ENCODE data around the gene AKT2. TPM values are rescaled to one million over a fixed set of nuclear protein-coding genes. Genes with fewer than 3 reads are reported as not detected.

The AKT2 gene
- total and polyA plus RNA-seq, 2 experiments from 2014 or later: 60.1 to 193 TPM

DNA sequence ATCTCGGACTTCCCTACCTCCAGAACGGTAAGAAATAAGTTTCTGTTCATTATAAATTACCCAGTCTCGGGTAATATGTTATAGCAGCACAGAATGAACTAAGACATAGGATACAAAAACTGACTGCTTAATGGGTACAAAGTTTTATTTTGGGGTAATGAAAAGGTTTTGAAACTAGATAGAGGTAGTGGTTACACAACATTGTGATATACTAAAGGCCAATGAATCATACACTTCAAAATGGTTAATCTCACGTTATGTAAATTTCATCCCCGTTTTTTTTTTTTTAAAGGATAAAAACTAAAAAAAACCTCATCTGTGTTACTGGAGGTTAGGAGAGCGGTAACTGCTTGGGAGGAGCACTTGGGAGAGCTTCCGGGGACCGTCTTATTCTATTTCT lies 23.5 kb downstream of the AKT2 start:
- H3K27ac ChIP-seq: no peak overlapping the region
- H3K9me3 ChIP-seq (ENCODE audit: low read depth): no peaks in the 10 kb centered on the region
- no peaks in the 10 kb centered on the region for H3K27me3 ChIP-seq
- TF ChIP-seq, protein P1, sequence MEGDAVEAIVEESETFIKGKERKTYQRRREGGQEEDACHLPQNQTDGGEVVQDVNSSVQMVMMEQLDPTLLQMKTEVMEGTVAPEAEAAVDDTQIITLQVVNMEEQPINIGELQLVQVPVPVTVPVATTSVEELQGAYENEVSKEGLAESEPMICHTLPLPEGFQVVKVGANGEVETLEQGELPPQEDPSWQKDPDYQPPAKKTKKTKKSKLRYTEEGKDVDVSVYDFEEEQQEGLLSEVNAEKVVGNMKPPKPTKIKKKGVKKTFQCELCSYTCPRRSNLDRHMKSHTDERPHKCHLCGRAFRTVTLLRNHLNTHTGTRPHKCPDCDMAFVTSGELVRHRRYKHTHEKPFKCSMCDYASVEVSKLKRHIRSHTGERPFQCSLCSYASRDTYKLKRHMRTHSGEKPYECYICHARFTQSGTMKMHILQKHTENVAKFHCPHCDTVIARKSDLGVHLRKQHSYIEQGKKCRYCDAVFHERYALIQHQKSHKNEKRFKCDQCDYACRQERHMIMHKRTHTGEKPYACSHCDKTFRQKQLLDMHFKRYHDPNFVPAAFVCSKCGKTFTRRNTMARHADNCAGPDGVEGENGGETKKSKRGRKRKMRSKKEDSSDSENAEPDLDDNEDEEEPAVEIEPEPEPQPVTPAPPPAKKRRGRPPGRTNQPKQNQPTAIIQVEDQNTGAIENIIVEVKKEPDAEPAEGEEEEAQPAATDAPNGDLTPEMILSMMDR (IDR thresholded peaks at IDR 0.05; ENCODE audit: low read depth, low read length): no peak
- no peaks in the 10 kb centered on the region for H3K36me3 ChIP-seq
- no peaks in the 10 kb centered on the region for H3K4me1 ChIP-seq (ENCODE audit: low read depth)
- H3K4me3 ChIP-seq: no peak overlapping the region
- DNase-seq (ENCODE audit: low read depth in 1 of 2, low spot score in 1 of 2): no peak

DNA sequence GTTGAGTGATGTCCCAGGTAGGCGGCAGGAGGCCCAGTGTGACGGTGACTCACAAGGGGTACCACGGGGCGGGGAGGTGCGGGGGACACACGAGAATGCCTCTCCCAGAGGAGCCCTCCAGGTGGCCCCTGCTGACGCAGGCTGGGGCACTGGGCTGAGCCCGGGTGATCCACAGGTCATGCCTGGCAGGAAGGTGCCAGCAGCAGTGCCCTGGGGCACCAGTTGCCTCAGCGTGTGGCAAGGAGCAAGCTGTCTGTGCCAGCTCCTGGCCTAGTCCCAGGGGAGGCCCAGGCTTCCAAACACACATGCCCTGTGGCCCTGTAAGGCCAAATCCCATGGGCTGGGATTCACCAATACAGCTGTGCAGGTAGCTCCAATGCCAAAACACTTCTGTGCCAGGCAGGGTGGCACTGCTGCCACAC lies 28.0 kb downstream of the AKT2 start:
- no peak for DNase-seq (ENCODE audit: low read depth in 1 of 2, low spot score in 1 of 2)
- Histone ChIP-seq H3K9me3 (ENCODE audit: low read depth) (no peaks in the 10 kb centered on the region), H3K27ac (no peak overlapping the region), H3K27me3 (no peaks in the 10 kb centered on the region), H3K36me3 (peaks cover 9% of the 10 kb centered on the region), H3K4me3 (no peak overlapping the region), H3K4me1 (ENCODE audit: low read depth) (no peaks in the 10 kb centered on the region)
- TF ChIP-seq, protein P1 (IDR thresholded peaks at IDR 0.05; ENCODE audit: low read depth, low read length): no peak

DNA sequence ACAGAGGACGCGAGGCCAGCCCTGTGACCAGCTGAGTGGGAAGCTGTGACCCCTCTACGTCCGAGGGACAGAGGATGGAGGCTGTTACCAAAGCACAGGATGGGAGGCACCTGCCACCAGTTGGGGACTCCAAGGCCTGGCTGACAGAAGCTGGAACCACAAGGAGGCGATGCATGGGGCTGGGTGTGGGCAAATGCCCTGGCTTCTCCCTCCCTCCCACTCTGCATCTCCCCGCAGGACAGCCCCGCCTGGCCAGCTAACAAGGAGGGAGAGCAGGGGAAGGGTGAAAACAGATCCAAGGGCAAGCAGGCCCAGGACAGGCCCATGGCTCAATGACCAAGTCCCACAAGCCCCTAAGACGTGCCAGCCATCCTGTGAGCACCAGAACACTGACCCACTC lies 28.6 kb downstream of the AKT2 start:
- Histone ChIP-seq H3K9me3 (ENCODE audit: low read depth) (no peaks in the 10 kb centered on the region), H3K27ac (no peak overlapping the region), H3K4me1 (ENCODE audit: low read depth) (no peaks in the 10 kb centered on the region), H3K27me3 (no peaks in the 10 kb centered on the region), H3K36me3 (peaks cover 9% of the 10 kb centered on the region), H3K4me3 (no peak overlapping the region)
- DNase-seq (ENCODE audit: low read depth in 1 of 2, low spot score in 1 of 2): no peak
- TF ChIP-seq, protein P1 (IDR thresholded peaks at IDR 0.05; ENCODE audit: low read depth, low read length): no peak

DNA sequence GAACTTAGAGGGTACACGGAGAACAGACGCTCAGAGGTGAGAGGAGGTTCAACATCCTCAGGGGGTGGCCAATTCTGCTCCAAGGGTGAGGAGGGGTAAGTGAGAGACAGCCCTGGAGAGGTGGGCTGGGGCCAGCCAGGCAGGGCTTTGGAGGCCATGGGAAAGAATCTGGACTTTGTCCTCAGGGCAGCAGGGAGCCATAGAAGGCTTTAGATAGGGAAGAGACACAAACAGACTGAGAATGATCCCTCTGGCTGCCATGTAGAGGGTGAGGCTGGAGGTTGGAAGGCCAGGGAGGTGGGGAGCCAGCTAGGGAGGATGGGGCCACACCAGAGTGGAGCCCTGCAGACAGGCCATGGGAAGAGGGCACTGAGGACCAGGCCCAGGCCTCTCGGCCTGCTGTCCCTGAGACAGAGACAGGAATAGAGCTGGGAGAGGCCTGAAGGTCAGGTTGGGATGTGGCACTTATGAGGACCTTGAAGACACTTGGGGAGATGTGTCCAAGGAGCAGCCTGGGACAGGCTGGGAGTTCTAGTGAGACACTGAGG lies 29.5 kb downstream of the AKT2 start:
- TF ChIP-seq, protein P1 (IDR thresholded peaks at IDR 0.05; ENCODE audit: low read depth, low read length): no peak
- H3K4me3 ChIP-seq: no peak overlapping the region
- DNase-seq (ENCODE audit: low read depth in 1 of 2, low spot score in 1 of 2): no peak
- no peak overlapping the region for H3K27ac ChIP-seq
- peaks cover 9% of the 10 kb centered on the region for H3K36me3 ChIP-seq
- no peaks in the 10 kb centered on the region for H3K9me3 ChIP-seq (ENCODE audit: low read depth)
- no peaks in the 10 kb centered on the region for H3K4me1 ChIP-seq (ENCODE audit: low read depth)
- no peaks in the 10 kb centered on the region for H3K27me3 ChIP-seq

DNA sequence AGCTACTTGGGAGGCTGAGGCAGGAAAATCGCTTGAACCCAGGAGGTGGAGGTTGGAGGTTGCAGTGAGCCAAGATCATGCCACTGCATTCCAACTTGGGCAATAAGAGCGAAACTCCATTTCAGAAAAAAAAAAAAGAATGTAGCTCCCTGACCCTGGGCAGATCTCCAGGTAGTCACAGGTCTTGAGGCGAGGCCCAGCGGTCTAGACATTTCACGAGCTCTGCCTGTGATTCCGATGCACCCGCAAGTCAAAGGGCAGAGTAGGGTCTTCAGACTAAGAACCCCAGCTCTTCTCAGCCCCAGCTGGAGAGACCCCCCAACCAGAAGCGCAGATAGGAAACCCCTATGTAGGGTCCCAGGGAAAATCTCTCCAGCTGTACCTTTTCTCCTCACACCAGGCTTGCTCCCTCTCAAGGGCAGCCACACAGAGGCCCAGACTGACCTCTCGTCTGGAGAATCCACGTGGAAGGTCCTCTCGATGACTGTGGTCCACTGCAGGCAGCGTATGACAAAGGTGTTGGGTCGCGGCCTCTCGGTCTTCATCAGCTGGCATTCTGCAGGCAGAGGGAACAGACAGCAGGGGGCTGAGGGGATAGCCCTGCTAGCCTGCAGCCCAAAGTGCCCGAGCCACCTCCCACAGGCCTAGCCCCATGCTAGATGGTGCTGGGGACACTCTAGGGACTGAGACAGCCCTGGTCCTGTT lies 30.3 kb downstream of the AKT2 start:
- Histone ChIP-seq H3K4me3 (no peak overlapping the region), H3K27ac (no peak overlapping the region), H3K9me3 (ENCODE audit: low read depth) (no peaks in the 10 kb centered on the region), H3K36me3 (peaks cover 9% of the 10 kb centered on the region), H3K4me1 (ENCODE audit: low read depth) (no peaks in the 10 kb centered on the region), H3K27me3 (no peaks in the 10 kb centered on the region)
- no peak for DNase-seq (ENCODE audit: low read depth in 1 of 2, low spot score in 1 of 2)
- TF ChIP-seq, protein P1 (IDR thresholded peaks at IDR 0.05; ENCODE audit: low read depth, low read length): no peak
